Nephron (organoid): ENCODE data around the gene NUAK1.

Source experiments
- H3K27ac Mint-ChIP-seq, 3 experiments: 2 replicates each; pipeline ENCODE4 v1.8.0; 2020; ENCODE audit warnings: mixed read lengths in 3 of 3, mild to moderate bottlenecking in 2 of 3, moderate library complexity in 1 of 3
- H3K27me3 Mint-ChIP-seq: 2 replicates; pipeline ENCODE4 v1.8.0; 2021; ENCODE audit warnings: low read depth, mild to moderate bottlenecking, moderate library complexity, mixed read lengths
- H3K36me3 Mint-ChIP-seq: 2 replicates; pipeline ENCODE4 v1.8.0; 2020; ENCODE audit warnings: low read depth, mixed read lengths
- H3K4me1 Mint-ChIP-seq: 2 replicates; pipeline ENCODE4 v1.8.0; 2020; ENCODE audit warnings: mixed read lengths
- H3K4me3 Mint-ChIP-seq, 3 experiments: 2 replicates each; pipeline ENCODE4 v1.8.0; 2020; ENCODE audit warnings: mild to moderate bottlenecking in 3 of 3, mixed read lengths in 3 of 3, moderate library complexity in 2 of 3
- H3K9me3 Mint-ChIP-seq: 2 replicates; pipeline ENCODE4 v1.8.0; 2020; ENCODE audit warnings: mixed read lengths
- CTCF ChIP-seq, 3 experiments: fragments of 200-600 bp; sonication (generic); IDR thresholded peaks; one replicate each; pipeline ENCODE4 v1.5.0; 2021; ENCODE audit warnings: antibody characterized with exemption in 3 of 3; ENCODE audit not compliant: unreplicated experiment in 3 of 3

The NUAK1 gene

GRCh38 chr12:106013941-106014340, 124.8 kb downstream of the NUAK1 start:
- no peak for TF ChIP-seq CTCF (IDR thresholded peaks at IDR 0.05; ENCODE audit: unreplicated experiment in 3 of 3)
- H3K4me1 Mint-ChIP-seq: no peaks in the 10 kb centered on the region
- no peaks in the 10 kb centered on the region for H3K36me3 Mint-ChIP-seq
- H3K9me3 Mint-ChIP-seq: peaks cover 6% of the 10 kb centered on the region
- no peak overlapping the region for H3K4me3 Mint-ChIP-seq
- H3K27ac Mint-ChIP-seq: no peak overlapping the region
- peaks cover 10% of the 10 kb centered on the region for H3K27me3 Mint-ChIP-seq
